Cerebellar cortex (tissue), 1 donor: ENCODE measurements around the gene HP1BP3.

Experiments
- DNase-seq: peaks from one replicate; pipeline ENCODE4 v3.0.0-alpha.2; 2015; ENCODE audit warnings: low spot score

HP1BP3 gene

DNA sequence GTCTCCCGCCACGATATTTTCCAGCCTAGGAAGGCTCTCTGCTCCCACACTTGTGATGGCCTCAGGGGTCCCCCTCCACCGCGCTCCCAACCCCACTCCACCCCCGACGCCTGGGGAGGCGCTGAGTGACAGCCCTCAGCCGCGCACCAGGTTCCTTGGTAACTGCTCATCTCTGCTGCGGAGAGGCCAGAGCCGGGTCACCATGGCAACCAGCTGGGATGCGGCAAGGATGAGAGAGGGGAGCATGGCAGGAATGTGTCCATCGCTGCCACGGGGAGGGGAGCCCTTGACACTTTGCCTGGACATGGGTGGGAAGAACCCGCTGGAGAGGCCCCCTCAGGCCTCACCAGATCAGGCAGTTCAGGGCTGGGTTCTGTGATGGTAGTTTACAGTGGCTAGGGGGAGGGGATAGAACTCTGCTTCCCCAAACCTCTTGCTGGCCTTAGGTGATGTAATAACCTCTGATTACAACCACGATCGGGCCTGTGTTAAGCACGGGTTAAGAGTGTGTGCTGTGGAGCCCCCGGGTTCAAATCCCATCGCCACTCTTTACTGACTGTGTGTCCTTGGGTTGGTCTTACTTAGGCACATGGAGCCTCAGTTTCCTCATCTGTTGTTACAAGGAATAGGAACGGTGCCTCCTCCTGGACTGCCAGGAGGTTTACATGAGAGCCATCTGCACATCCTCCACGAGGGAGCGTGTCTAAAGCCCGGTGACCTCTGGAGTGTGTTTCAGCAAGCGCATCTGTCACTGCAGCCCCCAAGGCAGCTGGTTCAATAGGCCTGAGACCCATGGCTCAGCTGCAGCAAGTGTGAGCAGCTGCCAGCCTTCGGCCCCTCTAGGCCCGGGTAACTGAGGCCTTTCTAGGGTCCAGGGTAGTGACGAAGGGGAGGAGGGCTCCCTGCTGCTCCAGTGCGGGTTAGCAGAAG is 75.6 kb downstream of the HP1BP3 start:
- peak; percentile 50 for DNase-seq

DNA sequence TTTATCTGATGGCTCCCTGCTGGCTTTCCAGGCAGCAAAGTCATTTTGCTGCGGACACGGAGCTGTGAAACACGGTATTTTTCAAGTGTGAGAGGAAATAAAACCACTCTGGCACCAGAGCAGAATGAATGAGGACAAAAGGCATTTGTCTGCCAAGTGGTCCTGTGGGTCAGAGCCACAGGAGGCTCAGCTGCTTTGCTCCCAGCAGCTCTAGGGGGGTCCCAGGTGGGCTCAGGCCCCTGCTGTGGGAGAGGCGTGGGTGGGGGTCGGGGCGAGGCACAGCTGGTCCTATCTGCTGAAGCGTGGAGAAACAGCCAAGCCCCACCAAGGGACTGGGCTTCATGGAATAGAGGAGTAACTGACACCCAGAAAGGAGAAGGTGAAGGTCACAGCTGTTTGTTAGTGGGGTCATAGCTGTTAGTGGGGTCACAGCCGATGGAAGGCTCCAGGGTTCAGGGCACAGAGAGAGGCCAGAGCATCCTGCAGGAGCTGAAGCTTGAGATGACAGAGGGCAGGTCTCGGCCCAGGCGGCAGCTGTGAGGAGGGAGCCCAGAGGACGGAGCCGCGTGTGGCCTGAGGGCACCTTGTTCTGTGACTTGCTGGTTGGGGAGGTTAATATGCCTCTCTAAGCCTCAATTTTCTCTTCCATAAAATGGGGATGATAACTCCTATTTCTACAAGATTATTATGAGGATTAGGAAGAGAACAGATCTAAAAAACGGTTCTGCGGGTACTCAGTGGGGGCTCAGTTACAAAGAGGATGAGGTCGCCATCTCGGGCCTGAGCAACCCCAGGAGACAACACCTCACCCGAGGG is 76.4 kb downstream of the HP1BP3 start:
- no peak for DNase-seq

DNA sequence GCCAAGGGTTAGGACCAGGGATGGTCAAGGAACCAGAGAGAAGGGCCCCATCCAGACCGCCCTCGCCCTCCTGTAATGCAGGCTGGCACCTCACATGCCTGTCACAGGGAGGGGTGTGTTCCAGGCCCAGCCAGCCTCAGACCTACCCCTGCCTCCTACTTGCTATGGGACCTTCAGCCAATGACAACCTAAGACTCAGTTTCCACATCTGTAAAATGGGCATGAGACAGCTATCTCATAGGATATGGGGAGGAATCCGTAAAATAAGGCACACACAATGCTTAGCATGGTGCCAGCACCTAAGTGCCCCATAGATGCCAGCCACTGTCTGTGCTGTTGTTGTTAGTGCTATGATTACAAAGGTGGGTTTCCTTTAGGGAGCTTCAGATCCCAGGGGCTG is 77.2 kb downstream of the HP1BP3 start:
- no peak for DNase-seq

GRCh38 chr1:20708891-20709290 is 78.2 kb downstream of the HP1BP3 start:
- no peak for DNase-seq

DNA sequence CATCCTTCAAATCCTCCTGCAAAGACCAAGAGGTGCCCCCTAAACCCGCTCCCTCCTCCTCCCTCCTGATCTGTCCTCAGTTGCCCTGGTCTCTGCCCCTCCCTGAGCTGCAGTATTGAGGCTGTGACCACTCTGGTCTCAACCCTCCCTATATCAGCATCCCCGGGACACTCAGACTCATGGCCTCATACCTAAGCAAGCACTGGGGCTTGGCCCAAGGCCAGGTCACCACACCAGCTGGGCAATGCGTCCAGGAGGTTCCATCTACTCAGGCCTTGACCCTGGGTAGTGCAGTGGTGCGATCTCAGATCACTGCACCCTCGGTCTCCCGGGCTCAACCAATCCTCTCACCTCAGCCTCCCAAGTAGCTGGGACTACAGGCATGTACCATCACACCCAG is 79.0 kb downstream of the HP1BP3 start:
- DNase-seq = no peak

- DNase-seq = no peak
Observed at GRCh38 chr1:20706841-20707240, 80.3 kb downstream of the HP1BP3 start.

GRCh38 chr1:20705203-20705755 is 81.8 kb downstream of the HP1BP3 start:
- no peak for DNase-seq

GRCh38 chr1:20704390-20705202 is 82.5 kb downstream of the HP1BP3 start:
- no peak for DNase-seq

- no peak for DNase-seq
Observed at GRCh38 chr1:20703124-20703756, 83.9 kb downstream of the HP1BP3 start.

- peak; percentile 53 for DNase-seq
Observed at GRCh38 chr1:20702416-20702815, 84.7 kb downstream of the HP1BP3 start.

DNA sequence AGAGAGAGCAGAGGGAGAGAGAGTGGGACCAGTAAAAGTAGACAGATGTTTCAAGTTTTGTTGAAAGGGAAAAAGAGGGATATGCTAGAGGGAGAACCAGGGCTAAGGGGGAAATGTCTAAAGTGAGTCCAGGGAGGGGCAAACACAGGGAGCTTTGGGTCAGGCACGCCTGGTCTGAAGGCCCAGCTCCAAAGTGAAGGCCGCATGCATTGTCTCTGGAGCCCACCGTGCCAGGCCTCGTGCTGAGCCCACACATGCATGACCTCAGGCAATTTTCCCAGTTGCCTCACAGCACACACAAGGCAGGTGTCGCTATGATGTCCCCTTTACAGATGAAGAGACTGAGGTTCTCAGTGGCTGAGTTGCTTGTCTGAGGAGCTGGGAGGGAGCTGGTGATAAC is 85.3 kb downstream of the HP1BP3 start:
- no peak for DNase-seq

DNA sequence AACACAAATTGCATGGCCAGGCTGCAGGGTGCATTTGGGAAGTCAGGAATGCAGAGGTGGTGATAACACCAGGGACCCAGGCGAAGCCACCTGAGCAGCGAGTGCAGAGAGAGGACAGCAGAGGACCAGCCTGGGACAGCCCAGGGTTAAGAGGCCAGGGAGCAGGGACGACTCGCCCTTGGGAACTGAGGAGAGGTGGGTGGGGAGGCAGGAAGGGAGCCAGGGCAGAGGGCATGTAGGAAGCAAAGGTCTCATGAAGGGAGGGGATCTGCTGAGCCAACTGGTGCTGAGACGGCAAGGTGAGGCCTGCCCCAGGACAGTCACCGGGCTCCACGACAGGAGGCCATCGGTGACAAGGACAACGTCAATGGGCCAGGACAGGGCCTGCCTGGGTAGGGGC is 85.7 kb downstream of the HP1BP3 start:
- DNase-seq = no peak

GRCh38 chr1:20700636-20701215 is 86.4 kb downstream of the HP1BP3 start:
- DNase-seq = no peak

DNA sequence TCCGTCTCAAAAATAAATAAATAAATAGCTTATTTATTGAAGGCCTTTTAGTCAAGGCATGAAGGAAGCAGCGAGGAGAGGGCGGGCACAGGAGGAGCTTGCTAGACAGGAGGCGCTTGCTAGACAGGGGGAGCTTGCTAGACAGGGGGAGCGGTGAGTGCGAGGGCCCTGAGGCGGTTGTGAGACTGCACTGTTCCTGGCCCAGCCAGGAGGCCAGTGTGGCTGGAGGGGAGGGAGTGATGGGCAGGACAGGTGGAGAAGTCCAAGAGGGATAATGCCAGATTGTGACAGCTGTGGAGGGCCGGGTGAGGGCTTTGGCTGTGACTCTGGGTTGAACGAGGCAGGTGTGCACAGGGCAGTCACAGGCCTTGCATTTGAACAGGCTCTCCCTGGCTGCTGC is 87.5 kb downstream of the HP1BP3 start:
- DNase-seq = no peak

- DNase-seq = no peak
Observed at GRCh38 chr1:20698195-20698910, 88.8 kb downstream of the HP1BP3 start.

DNA sequence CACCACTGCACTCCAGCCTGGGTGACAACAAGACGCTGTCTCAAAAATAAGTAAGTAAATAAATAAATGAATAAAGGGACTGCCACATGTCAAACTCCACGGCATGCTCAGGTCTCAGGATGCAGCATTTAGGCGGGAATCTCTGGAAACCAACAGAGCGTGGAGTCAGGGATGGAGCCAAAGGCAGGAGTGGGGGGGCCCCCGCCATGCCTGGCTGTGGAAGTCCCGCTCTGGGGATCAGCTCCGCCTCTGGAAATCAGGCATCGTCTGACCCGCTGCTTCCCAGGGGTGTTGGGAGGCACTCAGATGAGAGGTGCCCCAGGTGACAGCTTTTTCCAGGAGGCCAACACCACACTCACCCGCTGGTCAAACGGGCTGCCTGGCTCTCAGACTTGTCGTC is 89.5 kb downstream of the HP1BP3 start:
- no peak for DNase-seq

GRCh38 chr1:20696397-20697333 is 90.4 kb downstream of the HP1BP3 start:
- DNase-seq = peak; percentile 83

GRCh38 chr1:20695515-20695914 is 91.6 kb downstream of the HP1BP3 start:
- DNase-seq = no peak

DNA sequence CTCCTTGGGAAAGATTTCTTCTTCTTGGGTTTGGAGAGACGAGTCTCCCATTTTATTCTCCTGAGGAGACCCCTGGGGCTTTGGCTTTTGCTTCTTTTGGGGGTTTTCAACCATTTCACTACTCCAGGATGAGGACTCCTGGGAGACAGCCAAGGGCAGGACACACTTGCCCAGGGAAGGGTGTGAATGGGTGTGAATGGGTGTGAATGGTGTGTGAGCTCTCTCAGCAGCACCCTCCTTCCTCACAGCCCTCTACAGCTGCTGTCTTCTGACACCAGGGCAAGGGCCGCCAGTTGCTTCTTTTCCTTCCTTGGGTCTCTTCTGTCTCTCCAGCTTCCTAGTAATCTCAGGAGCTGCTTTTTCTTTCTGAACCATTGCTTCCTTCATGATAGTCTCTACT is 93.5 kb downstream of the HP1BP3 start:
- DNase-seq = no peak
